HCT116 (cell line): ENCODE data around the gene SYTL5. TPM values are rescaled to one million over a fixed set of nuclear protein-coding genes. Genes with fewer than 3 reads are reported as not detected.

Source experiments
- ATAC-seq: fragments of 200-7000 bp; cut with Tn5 transposase; 2 replicates; pipeline ENCODE4 v1.9.1; 2020; ENCODE audit warnings: mild to moderate bottlenecking, moderate library complexity
- BruUV-seq: library from RNA; stranded (reverse); fragments of 400-500 nt; replicated peaks from 2 replicates; lab custom pipeline; 2021; lab: Mats Ljungman, UMichigan
- CTCF ChIA-PET: fragments of 300-600 bp; sonication (Branson Sonifier 250); formaldehyde crosslinking; loops from one replicate; lab custom pipeline; 2021; ENCODE audit warnings: antibody characterized with exemption; lab: Charles Lee
- POLR2A ChIA-PET: fragments of 300-600, 350-600 bp; sonication (Branson Sonifier 250); formaldehyde crosslinking; loops from one replicate; lab custom pipeline; 2021; ENCODE audit warnings: antibody characterized with exemption; lab: Charles Lee
- RAD21 ChIA-PET, 2 experiments: fragments of 300-600 bp; sonication (Branson Sonifier 250); formaldehyde crosslinking; loops; one replicate each; lab custom pipeline; 2023; ENCODE audit warnings: low total read pairs in 2 of 2; ENCODE audit not compliant: uncharacterized antibody in 2 of 2, unreplicated experiment in 2 of 2, low non-redundant PET in 1 of 2; lab: Charles Lee
- DNase-seq: peaks from one replicate; pipeline ENCODE4 v3.0.0-alpha.2; 2010; ENCODE audit warnings: low read depth, low spot score
- H2AFZ ChIP-seq: fragments of 200-600 bp; shearing (Covaris generic), sonication (generic); 2 replicates; pipeline ENCODE4 v1.6.1; 2017; ENCODE audit warnings: low read depth, mixed run types, mixed read lengths, antibody characterized with exemption, low read length; ENCODE audit not compliant: poor library complexity, severe bottlenecking
- H3K27ac ChIP-seq: 2 replicates; pipeline ENCODE4 v1.5.1; 2012; ENCODE audit warnings: low read depth, low read length
- H3K27me3 ChIP-seq: fragments of 200-600 bp; sonication (generic); 2 replicates; pipeline ENCODE4 v1.6.1; 2016; ENCODE audit warnings: mixed run types, low read length, mixed read lengths; ENCODE audit not compliant: insufficient read depth
- H3K36me3 ChIP-seq, 2 experiments: fragments of 200-500 bp in 1 of 2; fragments of 200-600 bp in 1 of 2; sonication (Bioruptor generic) in 1 of 2; sonication (generic) in 1 of 2; 2 replicates each; pipeline versions ENCODE4 v1.5.1 to v1.6.1; 2014 to 2016; ENCODE audit warnings: low read length in 2 of 2, inconsistent platforms in 1 of 2, mixed read lengths in 1 of 2, mixed run types in 1 of 2; ENCODE audit not compliant: insufficient read depth in 2 of 2, control insufficient read depth in 1 of 2
- H3K4me1 ChIP-seq, 2 experiments: fragments of 200-600 bp in 1 of 2; sonication (generic) in 1 of 2; 2 replicates each; pipeline versions ENCODE4 v1.5.1 to v1.6.1; 2012 to 2017; ENCODE audit warnings: low read length in 2 of 2, inconsistent platforms in 1 of 2, mild to moderate bottlenecking in 1 of 2, mixed read lengths in 1 of 2, mixed run types in 1 of 2, moderate library complexity in 1 of 2; ENCODE audit not compliant: insufficient read depth in 2 of 2, control insufficient read depth in 1 of 2
- H3K4me2 ChIP-seq: fragments of 200-600 bp; sonication (generic); 2 replicates; pipeline ENCODE4 v1.6.1; 2017; ENCODE audit warnings: mixed run types, low read length, mixed read lengths
- H3K4me3 ChIP-seq, 2 experiments: fragments of 200-600 bp in 1 of 2; sonication (generic) in 1 of 2; replicated peaks in 1 of 2; 2 replicates each; pipeline ENCODE4 v1.5.1; 2011 to 2016; ENCODE audit warnings: low read length in 2 of 2, control low read depth in 1 of 2, low read depth in 1 of 2, mild to moderate bottlenecking in 1 of 2, mixed read lengths in 1 of 2, mixed run types in 1 of 2
- H3K79me2 ChIP-seq: fragments of 200-600 bp; sonication (generic); 2 replicates; pipeline ENCODE4 v1.6.1; 2017; ENCODE audit warnings: mild to moderate bottlenecking, mixed run types, low read length, moderate library complexity, mixed read lengths; ENCODE audit not compliant: insufficient read depth
- H3K9ac ChIP-seq: fragments of 200-600 bp; sonication (generic); 2 replicates; pipeline ENCODE4 v1.6.1; 2016; ENCODE audit warnings: low read length, mixed read lengths
- H3K9me2 ChIP-seq: fragments of 200-600 bp; sonication (generic), shearing (Covaris generic); 2 replicates; pipeline ENCODE4 v1.6.1; 2017; ENCODE audit warnings: mixed run types, mild to moderate bottlenecking, moderate library complexity; ENCODE audit not compliant: insufficient read depth
- H3K9me3 ChIP-seq, 2 experiments: fragments of 200-500 bp in 1 of 2; fragments of 200-600 bp in 1 of 2; sonication (Bioruptor generic) in 1 of 2; sonication (generic) in 1 of 2; 2 replicates each; pipeline ENCODE4 v1.6.1; 2014 to 2017; ENCODE audit warnings: low read length in 2 of 2, mixed read lengths in 2 of 2, inconsistent platforms in 1 of 2, low read depth in 1 of 2, mild to moderate bottlenecking in 1 of 2, mixed run types in 1 of 2, moderate library complexity in 1 of 2; ENCODE audit not compliant: control insufficient read depth in 1 of 2, insufficient read depth in 1 of 2
- H4K20me1 ChIP-seq: fragments of 200-600 bp; sonication (generic), shearing (Covaris generic); 2 replicates; pipeline ENCODE4 v1.6.1; 2017; ENCODE audit warnings: mixed run types, mild to moderate bottlenecking, moderate library complexity; ENCODE audit not compliant: insufficient read depth
- CBX3 ChIP-seq: IDR thresholded peaks from 2 replicates; pipeline ENCODE4 v1.6.1; 2012; ENCODE audit warnings: low read depth
- FOSL1 ChIP-seq: IDR thresholded peaks from 2 replicates; pipeline ENCODE4 v1.6.1; 2012; ENCODE audit warnings: low read depth
- JUND ChIP-seq: IDR thresholded peaks from 2 replicates; pipeline ENCODE4 v1.6.1; 2012
- RAD21 ChIP-seq: IDR thresholded peaks from 2 replicates; pipeline ENCODE4 v1.6.1; 2012; ENCODE audit warnings: low read depth, mild to moderate bottlenecking
- SIN3A ChIP-seq: IDR thresholded peaks from 2 replicates; pipeline ENCODE4 v1.6.1; 2012; ENCODE audit warnings: low read depth
- SP1 ChIP-seq: IDR thresholded peaks from 2 replicates; pipeline ENCODE4 v1.6.1; 2012; ENCODE audit warnings: low read depth
- SRF ChIP-seq: IDR thresholded peaks from 2 replicates; pipeline ENCODE4 v1.6.1; 2012; ENCODE audit warnings: low read depth
- intact Hi-C: fragments of 100-400 bp; cut with micrococcal nuclease; formaldehyde crosslinking; loops from 2 replicates; pipeline ENCODE4 v1.10.0; 2022
- total RNA-seq: library from RNA; stranded (reverse); gene quantifications from one replicate; pipeline ENCODE4 v1.2.1, GENCODE V29; 2021; ENCODE audit not compliant: unreplicated experiment
- TF ChIP-seq, protein P1 (sequence below): IDR thresholded peaks from 2 replicates; pipeline ENCODE4 v1.6.1; 2012; ENCODE audit warnings: low read depth
- TF ChIP-seq, protein P2 (sequence below): IDR thresholded peaks from 2 replicates; pipeline ENCODE4 v1.6.1; 2012
- TF ChIP-seq, protein P3 (sequence below), 3 experiments: fragments of 200-600 bp in 1 of 3; sonication (generic) in 1 of 3; IDR thresholded peaks in 2 of 3; conservative IDR thresholded peaks in 1 of 3; 2 replicates each; pipeline ENCODE4 v1.5.1; 2012 to 2017; ENCODE audit warnings: low read depth in 2 of 3, low read length in 2 of 3, antibody characterized with exemption in 1 of 3, borderline replicate concordance in 1 of 3, control low read depth in 1 of 3, mild to moderate bottlenecking in 1 of 3, mixed read lengths in 1 of 3, mixed run types in 1 of 3, moderate library complexity in 1 of 3; ENCODE audit not compliant: insufficient read depth in 1 of 3

Gene SYTL5
- total RNA-seq, 1 experiment from 2014 or later, result 0.20 TPM

DNA sequence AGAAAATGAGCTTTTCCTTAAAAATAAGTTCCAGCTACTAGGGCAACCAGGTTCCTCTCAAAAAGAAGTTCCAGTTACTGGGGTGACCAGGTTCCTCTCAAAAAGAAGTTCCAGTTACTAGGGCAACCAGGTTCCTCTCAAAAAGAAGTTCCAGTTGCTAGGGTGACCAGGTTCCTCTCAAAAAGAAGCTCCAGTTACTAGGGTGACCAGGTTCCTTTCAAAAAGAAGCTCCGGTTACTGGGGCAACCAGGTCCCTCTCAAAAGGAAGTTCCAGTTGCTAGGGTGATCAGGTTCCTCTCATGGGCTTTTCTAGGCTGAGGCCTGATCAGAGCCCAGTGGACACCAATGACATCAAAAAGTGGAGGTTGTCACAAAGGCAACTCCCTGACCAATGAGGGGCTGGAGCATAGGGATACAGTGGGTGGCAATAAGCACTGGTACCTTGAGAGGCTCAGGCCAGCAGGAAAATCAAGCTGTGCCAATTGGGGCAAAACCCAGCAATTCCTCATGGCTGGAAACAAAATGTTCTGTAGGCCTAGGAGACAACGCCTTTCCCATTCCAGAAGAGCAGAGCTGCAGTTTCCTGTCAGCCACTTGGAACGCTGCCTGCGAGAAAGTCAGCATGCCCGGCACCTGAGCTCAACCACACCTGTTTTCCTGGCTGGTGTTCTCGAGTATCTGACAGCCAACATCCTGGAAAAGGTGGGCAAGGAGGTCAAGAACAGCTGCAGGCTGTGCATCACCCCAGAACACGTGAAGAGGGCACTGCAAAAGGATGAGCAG is 12.3 kb upstream of the SYTL5 start (continued):
- TF ChIP-seq, protein P1, sequence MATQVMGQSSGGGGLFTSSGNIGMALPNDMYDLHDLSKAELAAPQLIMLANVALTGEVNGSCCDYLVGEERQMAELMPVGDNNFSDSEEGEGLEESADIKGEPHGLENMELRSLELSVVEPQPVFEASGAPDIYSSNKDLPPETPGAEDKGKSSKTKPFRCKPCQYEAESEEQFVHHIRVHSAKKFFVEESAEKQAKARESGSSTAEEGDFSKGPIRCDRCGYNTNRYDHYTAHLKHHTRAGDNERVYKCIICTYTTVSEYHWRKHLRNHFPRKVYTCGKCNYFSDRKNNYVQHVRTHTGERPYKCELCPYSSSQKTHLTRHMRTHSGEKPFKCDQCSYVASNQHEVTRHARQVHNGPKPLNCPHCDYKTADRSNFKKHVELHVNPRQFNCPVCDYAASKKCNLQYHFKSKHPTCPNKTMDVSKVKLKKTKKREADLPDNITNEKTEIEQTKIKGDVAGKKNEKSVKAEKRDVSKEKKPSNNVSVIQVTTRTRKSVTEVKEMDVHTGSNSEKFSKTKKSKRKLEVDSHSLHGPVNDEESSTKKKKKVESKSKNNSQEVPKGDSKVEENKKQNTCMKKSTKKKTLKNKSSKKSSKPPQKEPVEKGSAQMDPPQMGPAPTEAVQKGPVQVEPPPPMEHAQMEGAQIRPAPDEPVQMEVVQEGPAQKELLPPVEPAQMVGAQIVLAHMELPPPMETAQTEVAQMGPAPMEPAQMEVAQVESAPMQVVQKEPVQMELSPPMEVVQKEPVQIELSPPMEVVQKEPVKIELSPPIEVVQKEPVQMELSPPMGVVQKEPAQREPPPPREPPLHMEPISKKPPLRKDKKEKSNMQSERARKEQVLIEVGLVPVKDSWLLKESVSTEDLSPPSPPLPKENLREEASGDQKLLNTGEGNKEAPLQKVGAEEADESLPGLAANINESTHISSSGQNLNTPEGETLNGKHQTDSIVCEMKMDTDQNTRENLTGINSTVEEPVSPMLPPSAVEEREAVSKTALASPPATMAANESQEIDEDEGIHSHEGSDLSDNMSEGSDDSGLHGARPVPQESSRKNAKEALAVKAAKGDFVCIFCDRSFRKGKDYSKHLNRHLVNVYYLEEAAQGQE, result no peak
- TF ChIP-seq SIN3A (no peak), JUND (no peak), FOSL1 (no peak)

DNA sequence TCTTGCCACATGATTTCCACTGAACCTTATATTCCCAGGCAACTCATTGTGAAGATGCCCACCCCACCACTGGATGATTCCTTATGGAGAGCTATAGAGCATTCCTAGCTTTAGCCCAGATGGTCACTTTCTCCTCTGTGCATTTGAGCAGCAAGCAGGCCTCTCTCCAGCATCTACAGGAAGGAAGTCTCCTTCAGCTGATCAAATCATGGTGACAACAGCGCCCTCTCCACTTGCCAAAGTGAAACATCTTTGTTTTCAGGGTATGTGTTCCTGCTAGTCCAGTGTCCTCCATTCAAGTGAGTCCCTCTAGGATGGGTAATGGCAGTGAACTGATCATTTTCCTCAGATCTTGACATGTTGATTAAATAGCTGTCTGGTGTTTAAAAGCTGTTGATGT is 10.9 kb upstream of the SYTL5 start:
- Histone ChIP-seq H3K4me3 (no peak overlapping the region), H3K4me1 (peaks cover 0 to 8% of the 10 kb centered on the region in 2 experiments; a peak in 2 of 4 replicates), H3K4me2 (no peak overlapping the region), H3K36me3 (no peaks in the 10 kb centered on the region), H2AFZ (no peak overlapping the region), H3K27ac (no peak overlapping the region), H3K9ac (no peak overlapping the region), H3K9me2 (no peaks in the 10 kb centered on the region), H3K79me2 (no peaks in the 10 kb centered on the region), H3K9me3 (no peaks in the 10 kb centered on the region), H3K27me3 (no peaks in the 10 kb centered on the region), H4K20me1 (no peaks in the 10 kb centered on the region)
- no peak for TF ChIP-seq SP1
- TF ChIP-seq, protein P2, sequence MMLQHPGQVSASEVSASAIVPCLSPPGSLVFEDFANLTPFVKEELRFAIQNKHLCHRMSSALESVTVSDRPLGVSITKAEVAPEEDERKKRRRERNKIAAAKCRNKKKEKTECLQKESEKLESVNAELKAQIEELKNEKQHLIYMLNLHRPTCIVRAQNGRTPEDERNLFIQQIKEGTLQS, result no peak
- TF ChIP-seq RAD21, result no peak
- TF ChIP-seq CBX3, result no peak
- TF ChIP-seq, protein P3, sequence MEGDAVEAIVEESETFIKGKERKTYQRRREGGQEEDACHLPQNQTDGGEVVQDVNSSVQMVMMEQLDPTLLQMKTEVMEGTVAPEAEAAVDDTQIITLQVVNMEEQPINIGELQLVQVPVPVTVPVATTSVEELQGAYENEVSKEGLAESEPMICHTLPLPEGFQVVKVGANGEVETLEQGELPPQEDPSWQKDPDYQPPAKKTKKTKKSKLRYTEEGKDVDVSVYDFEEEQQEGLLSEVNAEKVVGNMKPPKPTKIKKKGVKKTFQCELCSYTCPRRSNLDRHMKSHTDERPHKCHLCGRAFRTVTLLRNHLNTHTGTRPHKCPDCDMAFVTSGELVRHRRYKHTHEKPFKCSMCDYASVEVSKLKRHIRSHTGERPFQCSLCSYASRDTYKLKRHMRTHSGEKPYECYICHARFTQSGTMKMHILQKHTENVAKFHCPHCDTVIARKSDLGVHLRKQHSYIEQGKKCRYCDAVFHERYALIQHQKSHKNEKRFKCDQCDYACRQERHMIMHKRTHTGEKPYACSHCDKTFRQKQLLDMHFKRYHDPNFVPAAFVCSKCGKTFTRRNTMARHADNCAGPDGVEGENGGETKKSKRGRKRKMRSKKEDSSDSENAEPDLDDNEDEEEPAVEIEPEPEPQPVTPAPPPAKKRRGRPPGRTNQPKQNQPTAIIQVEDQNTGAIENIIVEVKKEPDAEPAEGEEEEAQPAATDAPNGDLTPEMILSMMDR (IDR thresholded peaks at IDR 0.05 in 2 of 3, conservative IDR thresholded peaks at IDR 0.05 in 1 of 3; ENCODE audit: borderline replicate concordance in 1 of 3, insufficient read depth in 1 of 3, low read depth in 2 of 3, low read length in 2 of 3), result peak in 1 of 3 experiments; percentile 15; a peak in 2 of 6 replicates
- no peak for TF ChIP-seq SRF
- POLR2A ChIA-PET, result no interaction called here
- no TSS peak for BruUV-seq
- intact Hi-C loops, result no loop called here
- RAD21 ChIA-PET, result no interaction called here
- peak; percentile 59; the same call in 1 of the 2 replicates for ATAC-seq
- CTCF ChIA-PET, result no interaction called here
- no peak for DNase-seq
